GM10248 (cell line): ENCODE measurements around the gene YEATS2.
A peak's percentile ranks its signal among the peaks of the same experiment; 100 is the strongest.
"Not testable (repeated sequence)": the region's sequence is repeated elsewhere in the genome, so short reads cannot be mapped to it uniquely, and the experiment has no call there.

Source experiments
- CTCF ChIA-PET: fragments of 300-600 bp; sonication (Branson Sonifier 250); formaldehyde crosslinking; extraction: SDS; loops from one replicate; lab custom pipeline; 2021; ENCODE audit warnings: antibody characterized with exemption; lab: Yijun Ruan, JAX
- POLR2A ChIA-PET: fragments of 350-650 bp; sonication (Branson Sonifier 250); formaldehyde crosslinking; extraction: SDS; loops from one replicate; lab custom pipeline; 2020; ENCODE audit warnings: antibody characterized with exemption; lab: Yijun Ruan, JAX
- DNase-seq: peaks from one replicate; pipeline ENCODE4 v3.0.0; 2012; ENCODE audit errors: extremely low spot score
- TF ChIP-seq, protein P1 (sequence below): IDR thresholded peaks from 2 replicates; pipeline ENCODE4 v1.5.1; 2012; ENCODE audit warnings: mild to moderate bottlenecking, low read depth; ENCODE audit errors: extremely low read depth, missing control alignments, control extremely low read depth

YEATS2 gene

DNA sequence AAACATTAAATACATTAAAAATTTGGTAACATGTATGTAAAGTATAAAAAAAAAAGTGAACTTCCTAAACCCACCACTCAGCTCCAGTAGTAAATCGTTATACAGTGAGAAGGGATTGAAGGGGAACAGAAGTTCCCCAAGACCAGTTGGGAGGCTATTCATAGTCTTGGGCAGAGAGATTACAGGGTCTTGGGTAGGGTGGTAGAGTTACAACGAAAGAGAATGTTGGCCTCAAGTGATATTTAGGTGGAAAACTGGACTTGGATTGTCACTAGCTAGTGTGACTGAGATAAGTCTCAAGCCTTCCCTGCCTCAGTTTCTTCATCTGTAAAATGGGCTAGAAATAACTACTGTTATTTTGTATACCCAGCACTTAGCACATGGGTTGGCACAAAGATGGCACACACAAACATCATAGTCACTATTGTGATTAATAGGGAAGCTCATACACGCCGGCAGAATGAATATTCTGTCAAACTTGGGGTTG, 431 bp upstream of the YEATS2 start:
- TF ChIP-seq, protein P1, sequence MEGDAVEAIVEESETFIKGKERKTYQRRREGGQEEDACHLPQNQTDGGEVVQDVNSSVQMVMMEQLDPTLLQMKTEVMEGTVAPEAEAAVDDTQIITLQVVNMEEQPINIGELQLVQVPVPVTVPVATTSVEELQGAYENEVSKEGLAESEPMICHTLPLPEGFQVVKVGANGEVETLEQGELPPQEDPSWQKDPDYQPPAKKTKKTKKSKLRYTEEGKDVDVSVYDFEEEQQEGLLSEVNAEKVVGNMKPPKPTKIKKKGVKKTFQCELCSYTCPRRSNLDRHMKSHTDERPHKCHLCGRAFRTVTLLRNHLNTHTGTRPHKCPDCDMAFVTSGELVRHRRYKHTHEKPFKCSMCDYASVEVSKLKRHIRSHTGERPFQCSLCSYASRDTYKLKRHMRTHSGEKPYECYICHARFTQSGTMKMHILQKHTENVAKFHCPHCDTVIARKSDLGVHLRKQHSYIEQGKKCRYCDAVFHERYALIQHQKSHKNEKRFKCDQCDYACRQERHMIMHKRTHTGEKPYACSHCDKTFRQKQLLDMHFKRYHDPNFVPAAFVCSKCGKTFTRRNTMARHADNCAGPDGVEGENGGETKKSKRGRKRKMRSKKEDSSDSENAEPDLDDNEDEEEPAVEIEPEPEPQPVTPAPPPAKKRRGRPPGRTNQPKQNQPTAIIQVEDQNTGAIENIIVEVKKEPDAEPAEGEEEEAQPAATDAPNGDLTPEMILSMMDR = no peak
- DNase-seq = peak; percentile 26
- POLR2A ChIA-PET = no interaction called here
- CTCF ChIA-PET = interaction anchor here (0.9 to 2.1 kb wide), 7 partner anchors 9 to 217 kb away, joined by 3 to 6 read pairs (median 3); no protein-coding TSS in a partner anchor

DNA sequence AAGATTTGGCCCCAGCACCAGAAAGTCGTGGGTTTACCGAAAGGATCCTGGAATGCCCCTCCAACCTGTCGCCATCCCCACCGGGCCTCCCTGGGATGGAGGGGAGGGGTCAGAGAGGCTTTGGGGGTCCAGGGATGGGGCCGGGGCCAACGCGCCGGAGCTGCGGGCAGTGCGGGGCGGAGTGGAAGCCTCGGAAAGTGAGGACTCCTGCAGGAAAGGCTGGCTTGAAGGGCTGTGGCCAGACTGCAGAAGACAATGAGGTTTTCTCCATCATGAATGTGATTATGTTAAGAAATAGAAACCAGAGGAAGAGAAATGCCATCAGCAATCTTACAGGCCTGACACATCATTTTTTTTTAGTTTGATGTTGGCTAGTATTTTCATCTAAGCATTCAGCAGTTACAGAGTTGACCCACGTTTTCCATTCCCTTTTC, 738 bp downstream of the YEATS2 start:
- ChIA-PET POLR2A (no interaction called here), CTCF (interaction anchor here (1.1 to 1.4 kb wide), 2 partner anchors 69 to 219 kb away, joined by 4 to 6 read pairs; no protein-coding TSS in a partner anchor)
- TF ChIP-seq, protein P1 = no peak
- DNase-seq = peak; percentile 38

DNA sequence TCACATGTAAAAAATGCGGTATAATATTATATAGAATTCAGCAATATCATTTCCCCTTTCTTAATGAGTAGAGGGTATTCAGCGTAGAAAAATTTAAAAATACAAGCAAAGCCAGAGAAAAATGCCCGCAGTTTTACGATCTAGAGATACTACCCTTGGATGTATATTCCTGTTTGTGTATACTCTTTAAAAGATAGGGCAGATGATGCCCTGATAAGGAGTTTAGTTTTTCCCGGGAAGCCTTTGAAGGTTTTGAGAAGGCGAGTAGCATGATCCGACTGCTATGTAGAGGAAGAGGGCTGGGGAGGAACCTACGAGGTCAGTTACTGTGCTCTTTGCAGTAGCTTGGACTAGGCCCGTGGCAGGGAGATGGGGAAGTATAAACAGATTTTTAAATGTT, 1.2 kb downstream of the YEATS2 start:
- ChIA-PET CTCF (no interaction called here), POLR2A (interaction anchor here (0.7 kb wide), 1 partner anchor 39 kb away, joined by 5 read pairs; no protein-coding TSS in a partner anchor)
- TF ChIP-seq, protein P1 = no peak
- DNase-seq = peak; percentile 31

DNA sequence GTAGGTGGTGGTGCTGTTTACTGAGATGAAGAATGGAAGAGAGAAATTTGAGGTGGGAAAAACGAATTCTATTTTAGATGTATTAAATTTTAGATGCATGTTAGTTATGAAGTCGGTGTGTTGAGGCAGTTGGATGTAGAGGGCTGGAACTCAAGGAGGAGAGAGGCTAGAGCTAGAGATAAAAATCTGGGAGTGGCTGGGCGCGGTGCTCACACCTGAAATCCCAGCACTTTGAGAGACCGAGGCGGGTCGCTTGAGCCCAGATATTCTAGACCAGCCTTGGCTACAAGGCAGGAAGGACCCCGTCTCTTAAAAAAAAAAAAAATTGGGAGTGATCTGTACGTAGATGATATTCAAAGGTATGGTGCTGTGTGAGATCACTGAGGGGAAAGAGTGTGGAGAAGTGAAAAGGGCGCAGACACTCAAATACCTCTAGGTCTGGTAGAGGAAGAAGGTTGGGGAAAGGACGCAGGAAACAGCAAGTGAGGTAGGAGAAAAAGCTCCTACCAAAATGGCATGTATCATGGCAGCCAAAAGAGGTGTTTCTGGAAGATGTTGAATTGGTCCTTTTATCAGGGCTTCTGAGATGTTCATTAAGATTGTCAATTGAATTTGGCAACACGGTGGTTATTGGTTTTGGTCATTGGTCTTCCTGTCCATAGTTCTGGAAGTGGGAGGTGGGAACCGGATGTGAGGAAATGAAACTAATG, 1.8 kb downstream of the YEATS2 start:
- CTCF ChIA-PET = no interaction called here
- TF ChIP-seq, protein P1 = no peak
- DNase-seq = peak; percentile 35
- POLR2A ChIA-PET = interaction anchor here (0.7 kb wide), 1 partner anchor 40 kb away, joined by 5 read pairs; no protein-coding TSS in a partner anchor

DNA sequence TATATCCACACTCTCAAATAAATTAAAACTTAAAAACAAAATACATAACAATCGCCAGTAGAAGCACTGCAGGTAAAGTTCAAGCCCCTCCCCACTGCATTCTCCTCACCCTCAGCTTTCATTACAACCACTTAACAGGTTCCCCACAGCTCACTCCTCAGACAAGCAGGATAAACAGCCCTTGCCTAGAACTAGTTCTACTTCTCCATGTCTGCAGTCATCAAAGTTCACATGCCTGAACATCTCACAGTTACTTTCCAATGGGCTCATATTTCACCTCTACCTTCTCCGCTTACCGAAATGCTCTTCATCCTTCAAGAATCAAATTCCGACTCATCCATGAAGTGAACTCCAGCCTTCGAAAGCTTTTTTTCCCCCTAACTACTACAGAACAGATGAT, 4.1 kb downstream of the YEATS2 start:
- CTCF ChIA-PET = interaction anchor here (1.3 kb wide), 1 partner anchor 14 kb away, joined by 3 read pairs; no protein-coding TSS in a partner anchor

DNA sequence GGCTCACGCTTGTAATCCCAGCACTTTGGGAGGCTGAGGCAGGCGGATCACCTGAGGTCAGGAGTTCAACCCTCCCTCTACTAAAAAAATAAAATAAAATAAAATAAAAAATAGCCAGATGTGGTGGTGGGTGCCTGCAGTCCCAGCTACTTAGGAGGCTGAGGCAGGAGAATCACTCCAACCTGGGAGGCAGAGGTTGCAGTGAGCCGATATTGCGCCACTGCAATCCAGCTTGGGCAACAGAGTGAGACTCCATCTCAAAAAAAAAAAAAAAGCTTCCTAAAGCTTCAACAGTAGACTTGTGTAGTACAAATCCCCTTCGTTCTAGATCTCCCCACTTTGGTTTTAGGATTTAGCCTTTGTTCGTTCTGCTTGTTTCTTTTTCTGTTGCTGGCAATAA, 6.3 kb downstream of the YEATS2 start:
- POLR2A ChIA-PET, DNase-seq: not testable (repeated sequence)
- CTCF ChIA-PET = interaction anchor here (1.2 kb wide), 1 partner anchor 63 kb away, joined by 3 read pairs; no protein-coding TSS in a partner anchor

More for the DNA sequence above, 4.1 kb downstream of the YEATS2 start:
- POLR2A ChIA-PET = no interaction called here
- TF ChIP-seq, protein P1 = no peak
- DNase-seq = no peak

DNA sequence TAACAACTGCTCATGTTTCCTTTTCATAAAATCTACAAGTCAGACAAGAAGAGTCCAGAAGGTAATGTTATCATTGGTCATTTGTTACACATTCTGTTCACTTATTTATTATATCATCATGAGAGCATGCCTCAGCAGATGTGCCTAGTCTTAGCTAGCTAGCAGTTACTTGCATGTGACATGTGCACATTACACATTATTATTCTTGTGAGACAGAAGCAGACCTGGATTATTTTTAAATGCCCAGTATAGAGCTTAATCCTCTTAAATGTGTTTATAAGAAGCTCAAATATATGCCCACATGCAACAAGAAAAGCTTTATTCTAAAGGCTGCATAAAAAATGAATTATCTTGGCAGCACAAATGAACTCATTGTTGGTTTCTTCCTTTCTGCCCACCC, 12.6 kb downstream of the YEATS2 start:
- ChIA-PET CTCF (interaction anchor here (1.1 kb wide), 1 partner anchor 25 kb away, joined by 3 read pairs; no protein-coding TSS in a partner anchor), POLR2A (no interaction called here)
- DNase-seq = no peak
- TF ChIP-seq, protein P1 = no peak
